Stimulated activated CD8-positive, alpha-beta memory T cell treated with anti-CD3 and anti-CD28 coated beads, Interleukin-7, amount 100 ng/mL, for 1 hour (primary cell): Measurements from ENCODE around the gene CDK14.
"Not testable (repeated sequence)": the region's sequence is repeated elsewhere in the genome, so short reads cannot be mapped to it uniquely, and the experiment has no call there.

Experiments used
- DNase-seq, 2 donors: peaks; one replicate each; pipeline ENCODE4 v3.0.0-alpha.2; 2020; ENCODE audit warnings: low read depth in 2 of 2

Gene CDK14

DNA sequence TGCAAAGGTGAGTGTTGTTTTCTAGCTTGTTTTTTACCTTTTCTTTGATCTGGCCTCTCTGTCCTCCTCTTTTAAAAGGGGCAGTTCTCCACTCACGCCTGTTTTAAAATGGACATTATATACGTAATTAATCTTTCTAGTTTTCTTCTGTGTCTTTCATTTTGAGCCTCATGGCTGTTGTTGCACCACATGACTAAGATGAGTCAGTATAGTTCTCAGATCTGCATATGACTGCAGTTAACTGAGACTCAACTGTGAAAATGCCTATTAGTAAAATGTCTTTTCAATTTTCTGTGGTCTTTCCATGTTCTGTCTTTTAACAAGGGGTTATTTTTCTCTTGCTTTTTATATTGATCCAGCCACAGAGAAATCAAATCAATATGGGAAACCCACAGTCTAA is 296.1 kb downstream of the CDK14 start:
- DNase-seq = no peak

DNA sequence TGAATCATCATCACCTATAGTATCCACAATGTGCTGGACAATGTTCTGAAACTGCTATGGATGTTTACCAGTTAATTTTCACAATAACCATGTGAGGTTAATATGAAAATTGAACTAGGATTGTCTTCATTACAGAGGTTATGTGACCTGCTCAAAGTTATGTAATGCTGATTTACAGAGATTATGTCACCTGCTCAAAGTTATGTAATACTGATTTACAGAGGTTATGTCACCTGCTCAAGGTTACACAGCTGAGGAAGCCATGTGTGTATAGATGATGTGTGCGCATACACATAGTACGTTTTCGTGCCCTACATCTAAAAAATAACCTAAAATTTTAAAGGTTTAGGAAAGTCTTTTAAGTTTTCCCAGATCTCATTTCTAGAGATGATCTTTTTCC is 298.0 kb downstream of the CDK14 start:
- DNase-seq = no peak

- no peak for DNase-seq
These were observed 300.3 kb downstream of the CDK14 start for GRCh38 chr7:90896458-90896857.

DNA sequence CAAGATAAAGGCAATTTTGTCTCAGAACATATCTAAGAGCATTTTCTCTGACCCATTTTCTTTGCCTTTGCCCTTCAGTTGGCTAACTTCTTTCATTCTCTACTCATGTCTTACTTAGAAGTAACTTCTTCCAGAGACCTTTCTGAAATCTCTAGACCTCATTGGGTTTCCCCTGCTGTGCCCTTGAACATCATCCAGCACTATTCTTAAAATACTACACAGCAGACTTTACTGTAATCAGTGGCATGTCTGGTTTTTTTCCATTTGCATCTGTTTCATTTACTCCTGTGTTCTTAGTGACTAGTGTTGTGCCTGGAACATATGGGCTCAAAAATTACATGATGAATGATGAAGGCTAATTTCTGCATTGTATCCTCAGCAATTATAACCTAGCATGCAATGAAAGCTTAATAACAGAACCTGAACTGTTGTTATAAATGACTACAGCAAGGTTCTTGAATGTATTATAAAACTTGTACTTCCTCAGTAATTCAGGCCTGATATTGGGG is 301.9 kb downstream of the CDK14 start:
- no peak for DNase-seq

DNA sequence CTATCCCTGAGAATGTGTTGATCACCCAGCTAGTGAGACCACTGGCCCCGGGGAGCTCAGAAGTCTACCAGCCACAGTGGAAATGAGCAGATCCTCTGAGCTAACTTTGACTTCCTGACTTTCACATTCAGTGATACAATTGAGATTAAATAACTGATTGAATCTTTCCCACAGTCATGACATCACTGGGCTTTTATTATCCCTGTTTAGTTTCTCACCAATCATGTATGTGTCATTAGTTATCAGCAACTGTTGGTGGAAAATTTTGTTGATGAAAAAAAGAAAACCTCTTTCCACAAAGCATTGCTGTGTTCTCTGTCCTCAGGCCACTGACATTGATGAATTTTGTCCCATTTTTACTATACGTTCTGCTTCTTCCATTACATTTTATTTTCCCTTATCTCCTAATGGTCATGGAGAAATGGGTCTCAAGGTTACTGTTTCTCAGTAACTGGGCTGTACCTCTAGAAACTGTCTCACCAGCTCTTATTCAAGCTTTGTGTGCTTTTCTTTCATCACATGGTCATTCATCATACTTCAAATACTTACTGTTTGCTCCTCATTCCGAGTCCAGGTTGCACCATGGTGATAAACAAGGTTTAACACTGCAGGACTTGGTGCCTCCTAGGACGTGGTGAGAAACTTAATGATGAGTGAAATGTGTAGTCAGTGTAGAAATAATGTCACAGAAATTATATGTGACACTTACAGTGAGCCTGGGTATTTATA is 304.7 kb downstream of the CDK14 start:
- DNase-seq = no peak

GRCh38 chr7:90903841-90904240 is 307.7 kb downstream of the CDK14 start:
- DNase-seq = no peak

DNA sequence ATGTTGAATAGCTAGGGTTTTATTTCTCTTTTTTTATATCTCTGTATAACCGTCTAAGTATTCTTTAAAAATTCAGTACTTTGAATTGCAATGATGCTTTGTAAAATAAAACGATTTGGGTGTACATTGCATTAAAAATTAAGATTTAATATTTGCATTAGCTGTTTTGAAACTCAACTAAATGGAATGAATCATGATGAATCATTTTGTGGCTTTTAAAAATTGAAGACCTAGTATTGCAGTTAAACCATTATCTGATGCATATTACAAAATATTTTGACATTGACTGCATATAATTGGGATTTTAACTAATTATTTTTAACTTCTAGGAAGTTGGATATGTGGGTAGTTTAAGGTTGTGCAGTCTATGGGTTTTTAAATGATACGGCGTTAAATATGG is 314.0 kb downstream of the CDK14 start:
- DNase-seq = no peak

GRCh38 chr7:90916319-90916718 is 320.2 kb downstream of the CDK14 start:
- no peak for DNase-seq

DNA sequence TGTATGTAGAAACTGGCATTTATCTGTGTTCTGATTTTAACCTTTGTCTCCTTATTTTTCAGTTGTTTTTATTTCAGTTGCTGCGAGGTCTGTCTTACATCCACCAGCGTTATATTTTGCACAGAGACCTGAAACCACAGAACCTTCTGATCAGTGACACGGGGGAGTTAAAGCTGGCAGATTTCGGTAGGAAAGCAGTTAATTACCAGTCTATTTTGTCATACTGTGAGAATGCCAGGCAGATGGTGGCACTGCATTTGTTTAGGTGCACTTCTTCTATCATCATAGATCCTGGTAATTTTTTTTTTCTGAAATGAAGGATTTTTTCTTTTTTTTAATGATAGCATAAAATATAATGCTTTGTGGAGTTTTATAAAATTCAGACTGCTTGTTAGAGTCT is 321.4 kb downstream of the CDK14 start:
- DNase-seq = no peak

DNA sequence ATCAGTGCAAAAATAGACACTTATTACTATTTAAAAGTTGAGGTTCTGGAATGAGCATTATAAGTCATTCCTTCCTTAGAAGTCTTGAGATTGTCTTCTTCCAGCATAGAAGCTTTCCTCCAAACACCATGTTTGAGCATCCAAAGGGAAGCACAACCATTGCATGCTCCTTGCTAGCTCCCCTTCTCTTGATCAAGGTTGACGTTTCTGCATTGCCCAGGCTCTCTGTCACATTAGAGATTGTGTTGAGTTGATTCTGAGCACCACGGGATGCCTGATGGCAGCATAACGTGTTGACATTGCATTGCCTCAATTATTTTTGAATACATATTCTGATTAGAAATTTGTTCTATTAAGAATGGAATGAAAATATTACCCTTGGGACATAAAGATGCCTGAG is 322.2 kb downstream of the CDK14 start:
- no peak for DNase-seq

- no peak for DNase-seq
These were observed 323.7 kb downstream of the CDK14 start for GRCh38 chr7:90919816-90920215.

DNA sequence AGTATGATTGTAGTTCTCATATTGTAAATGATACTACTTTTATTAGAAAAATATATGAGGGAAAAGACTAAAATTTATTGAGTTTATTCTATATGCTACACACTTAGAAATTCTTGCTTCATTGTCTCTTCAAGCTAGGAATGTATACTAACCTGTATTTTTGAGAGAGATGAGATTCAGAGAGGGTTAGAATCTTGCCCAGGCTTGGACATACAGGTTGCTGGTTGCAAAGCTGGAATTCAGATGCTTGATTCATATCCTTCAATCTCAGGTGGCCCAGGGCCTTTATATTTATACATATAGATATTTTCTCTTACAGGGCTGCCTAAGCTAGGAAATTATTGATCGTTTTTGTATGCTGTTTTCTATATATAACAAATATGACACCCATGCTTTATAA is 324.2 kb downstream of the CDK14 start:
- no peak for DNase-seq

GRCh38 chr7:90923541-90923997 is 327.4 kb downstream of the CDK14 start:
- no peak for DNase-seq

DNA sequence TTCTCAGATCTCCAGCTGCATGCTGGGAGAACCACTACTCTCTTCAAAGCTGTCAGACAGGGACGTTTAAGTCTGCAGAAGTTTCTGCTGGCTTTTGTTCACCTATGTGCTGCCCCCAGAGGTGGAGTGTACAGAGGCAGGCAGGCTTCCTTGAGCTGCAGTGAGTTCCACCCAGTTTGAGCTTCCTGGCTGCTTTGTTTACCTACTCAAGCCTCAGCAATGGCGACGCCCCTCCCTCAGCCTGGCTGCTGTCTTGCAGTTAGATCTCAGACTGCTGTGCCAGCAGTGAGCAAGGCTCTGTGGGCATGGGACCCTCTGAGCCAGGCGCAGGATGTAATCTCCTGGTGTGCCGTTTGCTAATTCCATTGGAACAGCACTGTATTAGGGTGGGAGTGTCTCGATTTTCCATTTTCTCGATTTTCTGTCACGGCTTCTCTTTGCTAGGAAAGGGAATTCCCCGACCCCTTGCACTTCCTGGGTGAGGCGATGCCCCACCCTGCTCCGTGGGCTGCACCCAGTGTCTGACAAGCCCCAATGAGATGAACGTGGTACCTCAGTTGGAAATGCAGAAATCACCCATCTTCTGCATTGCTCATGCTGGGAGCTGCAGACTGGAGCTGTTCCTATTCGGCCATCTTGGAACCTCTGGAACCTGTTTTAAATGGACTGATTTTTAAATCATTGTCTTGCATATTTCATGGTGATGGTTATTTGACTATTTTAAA is 332.7 kb downstream of the CDK14 start:
- DNase-seq = not testable (repeated sequence)

DNA sequence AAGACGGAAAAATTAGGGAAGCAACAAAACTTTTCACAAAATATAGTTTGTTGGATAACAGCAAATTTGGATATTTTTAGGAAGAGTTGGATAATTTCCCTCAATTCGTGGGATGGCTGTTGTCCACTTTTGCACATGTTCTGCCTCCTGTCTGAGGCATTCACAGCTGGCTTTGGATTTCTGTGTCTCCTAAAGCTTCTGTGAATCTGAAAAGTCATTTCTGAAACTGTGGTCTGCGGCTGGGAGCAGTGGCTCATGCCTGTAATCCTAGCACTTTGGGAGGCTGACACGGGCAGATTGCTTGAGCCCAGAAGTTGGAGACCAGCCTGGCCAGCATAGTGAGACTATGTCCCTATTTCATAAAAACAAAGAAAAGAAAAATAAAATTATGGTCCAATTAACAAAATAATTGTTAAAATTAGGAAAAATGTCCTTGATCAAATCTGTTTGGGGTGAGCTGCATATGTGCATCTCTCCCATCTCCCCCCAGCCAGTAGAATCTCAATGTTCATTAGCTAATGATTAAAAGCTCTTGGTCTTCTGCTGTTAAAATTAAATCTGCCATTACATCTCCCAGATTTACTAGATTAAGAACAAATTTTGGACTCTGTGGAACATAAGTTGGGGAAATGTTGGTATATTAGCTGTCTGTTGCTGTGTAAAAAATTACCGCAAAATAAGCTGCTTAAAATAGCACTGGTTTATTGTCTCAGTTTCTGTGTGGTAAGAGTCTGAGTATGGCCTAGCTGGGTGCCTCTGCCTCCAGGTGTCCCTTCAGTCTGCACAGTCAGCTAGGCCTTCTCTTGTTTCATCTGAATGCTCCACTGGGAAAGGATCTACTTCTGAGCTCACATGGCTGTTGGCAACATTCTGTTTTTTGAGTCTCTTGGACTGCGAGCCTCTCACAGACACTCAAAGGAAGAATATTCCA is 336.1 kb downstream of the CDK14 start:
- no peak for DNase-seq

DNA sequence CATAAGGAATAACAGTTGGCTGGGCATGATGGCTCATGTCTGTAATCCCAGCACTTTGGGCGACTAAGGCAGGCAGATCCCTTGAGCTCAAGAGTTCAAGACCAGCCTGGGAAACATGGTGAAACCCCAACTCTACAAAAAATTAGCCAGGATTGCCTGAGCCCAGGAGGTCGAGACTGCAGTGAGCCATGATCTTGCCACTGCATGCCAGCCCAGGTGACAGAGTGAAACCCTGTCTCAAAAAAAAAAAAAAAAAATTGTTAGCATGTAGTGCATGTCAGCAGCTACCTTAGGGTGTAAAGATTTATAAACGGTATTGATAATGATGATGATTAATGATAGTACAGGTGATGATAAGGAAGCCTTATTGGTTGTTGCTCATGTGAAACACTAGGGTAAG is 336.9 kb downstream of the CDK14 start:
- no peak for DNase-seq

DNA sequence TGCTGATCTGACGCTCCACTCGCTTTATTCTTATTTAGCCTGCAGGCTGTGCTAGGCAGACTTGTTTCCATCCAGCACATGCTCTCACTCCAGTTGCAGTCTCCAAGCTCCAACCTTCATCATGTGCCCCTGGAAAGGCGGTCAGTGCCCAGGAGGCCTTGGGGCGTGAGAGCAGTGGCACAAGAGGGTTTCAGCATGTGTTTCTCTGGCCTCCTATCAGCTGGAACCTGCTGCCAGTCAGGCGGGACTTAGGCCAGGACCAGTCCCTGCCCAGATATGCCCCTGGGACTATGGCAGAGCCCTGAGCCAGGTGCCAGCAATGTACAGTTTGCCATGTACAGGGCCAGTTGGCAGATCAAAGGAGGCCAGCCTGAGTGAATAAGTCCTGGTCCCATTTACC is 337.9 kb downstream of the CDK14 start:
- DNase-seq = no peak

- DNase-seq = no peak
These were observed 342.2 kb downstream of the CDK14 start for GRCh38 chr7:90938371-90938770.

DNA sequence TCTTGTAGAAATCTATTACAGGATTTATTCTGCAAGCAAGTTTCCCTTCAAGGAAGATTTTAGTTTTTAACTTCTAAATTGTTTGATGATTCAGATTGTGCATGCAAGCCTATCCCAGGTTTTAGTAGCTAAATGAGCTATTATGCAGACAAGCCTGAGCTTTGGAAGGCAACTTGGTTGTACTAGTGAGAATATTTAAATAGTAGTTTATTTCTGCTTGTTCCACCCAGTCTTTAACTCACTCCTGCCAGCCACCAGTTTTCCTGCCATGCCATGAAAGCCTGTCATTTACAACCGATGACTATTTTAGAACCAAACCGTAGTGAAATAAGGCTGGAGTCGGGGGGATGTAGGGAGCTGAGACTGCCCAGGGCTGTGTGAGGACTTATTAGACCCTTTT is 343.5 kb downstream of the CDK14 start:
- DNase-seq = no peak

DNA sequence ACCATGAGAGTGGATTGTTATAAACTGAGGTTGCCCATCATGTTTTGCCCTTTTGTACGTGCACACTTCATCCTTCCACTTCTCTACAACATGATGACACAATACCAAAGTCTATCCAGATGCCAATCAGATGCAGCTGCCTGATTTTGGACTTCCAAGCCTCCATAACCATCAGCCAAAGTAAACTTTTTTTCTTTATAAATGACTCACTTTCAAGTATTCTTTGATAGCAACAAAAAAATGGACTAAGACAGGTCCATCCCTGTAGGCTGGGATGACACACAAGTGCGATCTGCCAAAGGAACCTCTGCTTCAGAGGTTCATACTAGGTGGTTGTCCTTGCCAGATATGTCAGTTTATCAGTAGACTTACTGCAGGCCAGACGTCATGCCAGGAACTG is 347.9 kb downstream of the CDK14 start:
- DNase-seq = no peak

- no peak for DNase-seq
These were observed 349.1 kb downstream of the CDK14 start for GRCh38 chr7:90945104-90945787.
